ENCODE measurements around the gene MEF2D.

- TF ChIP-seq CTCF (conservative IDR thresholded peaks at IDR 0.05; ENCODE audit: low read length): no peak
- no peak for TF ChIP-seq EZH2phosphoT487 (IDR thresholded peaks at IDR 0.05; ENCODE audit: borderline replicate concordance)
Observed at GRCh38 chr1:156547434-156547833, 46.9 kb upstream of the MEF2D start.
